Lung microvascular endothelial cell (primary cell): ENCODE data around the gene UTP4. TPM values are rescaled to one million over a fixed set of nuclear protein-coding genes. Genes with fewer than 3 reads are reported as not detected.

ENCODE experiments used
- DNase-seq, 2 donors: peaks; one replicate each; pipeline versions ENCODE4 v3.0.0 to v3.0.0-alpha.2; 2010; ENCODE audit warnings: low read depth in 2 of 2
- total RNA-seq: library from RNA; depleted of rRNA; stranded (reverse); fragments of >200 nt; gene quantifications from 2 replicates; pipeline ENCODE4 v1.2.1, GENCODE V29; 2014

UTP4 gene
- total RNA-seq, 1 donor from 2014 or later = 11.7 TPM

- DNase-seq = no peak
Observed at GRCh38 chr16:69204172-69204571, 71.7 kb downstream of the UTP4 start.

DNA sequence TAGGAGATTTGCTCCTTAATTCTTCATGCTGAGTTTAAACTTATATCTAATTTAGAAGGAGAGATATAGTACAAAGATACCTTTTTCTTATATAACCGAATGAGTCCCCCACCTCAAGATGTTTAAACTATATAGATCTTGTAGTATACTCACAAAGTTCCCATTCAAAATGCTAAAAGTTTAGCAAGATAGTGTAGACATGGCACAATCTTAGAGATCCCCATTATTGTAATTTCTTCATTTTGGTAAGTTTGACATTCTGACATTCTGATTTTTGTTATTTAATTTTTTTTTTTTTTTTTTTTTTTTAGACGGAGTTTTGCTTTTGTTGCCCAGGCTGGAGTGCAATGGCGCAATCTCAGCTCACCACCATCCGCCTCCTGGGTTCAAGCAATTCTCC, 77.3 kb downstream of the UTP4 start:
- DNase-seq = no peak

- peak in 1 of 2 donors; percentile 60 for DNase-seq
Observed at GRCh38 chr16:69217433-69217832, 85.0 kb downstream of the UTP4 start.

Other genes starting within 250 kb of the UTP4 start
- gene HAS3, start 27.0 kb upstream of the UTP4 start, total RNA-seq = 1.4 and 1.7 TPM in 2 replicates
- 60.4 and 62.3 TPM in 2 replicates for gene CHTF8, start 61 bp upstream of the UTP4 start, total RNA-seq
- 39.0 and 72.0 TPM in 2 replicates for gene SNTB2, start 54.5 kb downstream of the UTP4 start, total RNA-seq
- 24.6 and 32.7 TPM in 2 replicates for gene VPS4A, start 178.7 kb downstream of the UTP4 start, total RNA-seq
- 9.2 and 12.1 TPM in 2 replicates for gene PDF, start 197.9 kb downstream of the UTP4 start, total RNA-seq
- gene COG8, start 206.9 kb downstream of the UTP4 start, total RNA-seq = 13.1 and 21.0 TPM in 2 replicates
- gene NIP7, start 207.1 kb downstream of the UTP4 start, total RNA-seq = 19.4 and 26.8 TPM in 2 replicates
- 0.20 TPM in 1 of 2 replicates, not detected in the other for gene TMED6, start 219.1 kb downstream of the UTP4 start, total RNA-seq